Heart left ventricle (tissue), 13 donors: ENCODE measurements around the gene CALR.

Experiments used
- POLR2A ChIP-seq, 2 donors: fragments of 450-650 bp; IDR thresholded peaks; one replicate each; pipeline ENCODE4 v1.6.1; 2017; ENCODE audit warnings: antibody characterized with exemption in 2 of 2, mild to moderate bottlenecking in 2 of 2, moderate library complexity in 2 of 2
- TF ChIP-seq, protein P1 (sequence below), 12 donors: fragments of 200-600 bp; sonication (generic) in 4 of 12; IDR thresholded peaks; one replicate each; pipeline versions ENCODE4 v1.5.0 to v1.8.0; 2018 to 2022; ENCODE audit warnings: antibody characterized with exemption in 12 of 12, mild to moderate bottlenecking in 5 of 12
- donor health status: ischemic (EF 13 %, LVEDD 7.1; RV severe dilation, severe dysfunction).
- donor health status: DM: no; HTN: yes; CAD: no.
- donor health status: DM: no; HTN: no; CAD: no.
- donor health status: ischemic (EF 25% LVEDD 6.9; RV normal size, moderate dysfunction).
- donor health status: ischemic (EF 25% LVEDD 5.7; RV mildly dilated, moderate dysfunction).
- donor health status: ischemic (EF 35%, LVEDD 5.7; RV mildly dilated, moderate dysfunction).
- donor health status: nonischemic (EF 11% LVEDD 7.7; RV severe dilation, severe dysfunction).
- donor health status: DM: yes; HTN: yes; CAD: no.
- donor health status: PGD.
- donor health status: ischemic (EF 29% LVEDD 5.4; RV normal size, mild dysfunction).
- donor health status: nonischemic (EF 23%, LVEDD 6.1; RV moderate dilation, normal function).

DNA sequence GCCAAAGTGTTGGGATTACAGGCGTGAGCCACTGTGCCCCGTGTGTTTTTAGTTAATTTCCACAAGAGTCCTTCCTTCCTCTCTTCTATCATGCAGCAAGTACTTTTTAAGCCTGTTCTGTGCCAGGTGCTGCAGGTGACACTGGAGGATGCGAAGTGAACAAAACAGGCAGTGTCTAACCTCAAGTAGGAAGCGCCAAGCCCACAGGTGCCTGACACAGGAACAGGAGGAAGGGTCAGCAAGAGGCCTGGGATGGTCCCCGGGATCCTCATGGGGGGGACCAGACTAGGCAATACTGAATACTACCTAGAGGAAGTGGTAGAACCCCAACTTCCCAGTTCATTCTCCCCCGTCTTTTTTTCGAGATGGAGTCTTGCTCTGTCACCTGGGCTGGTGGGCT lies 1.8 kb upstream of the CALR start:
- TF ChIP-seq, protein P1, sequence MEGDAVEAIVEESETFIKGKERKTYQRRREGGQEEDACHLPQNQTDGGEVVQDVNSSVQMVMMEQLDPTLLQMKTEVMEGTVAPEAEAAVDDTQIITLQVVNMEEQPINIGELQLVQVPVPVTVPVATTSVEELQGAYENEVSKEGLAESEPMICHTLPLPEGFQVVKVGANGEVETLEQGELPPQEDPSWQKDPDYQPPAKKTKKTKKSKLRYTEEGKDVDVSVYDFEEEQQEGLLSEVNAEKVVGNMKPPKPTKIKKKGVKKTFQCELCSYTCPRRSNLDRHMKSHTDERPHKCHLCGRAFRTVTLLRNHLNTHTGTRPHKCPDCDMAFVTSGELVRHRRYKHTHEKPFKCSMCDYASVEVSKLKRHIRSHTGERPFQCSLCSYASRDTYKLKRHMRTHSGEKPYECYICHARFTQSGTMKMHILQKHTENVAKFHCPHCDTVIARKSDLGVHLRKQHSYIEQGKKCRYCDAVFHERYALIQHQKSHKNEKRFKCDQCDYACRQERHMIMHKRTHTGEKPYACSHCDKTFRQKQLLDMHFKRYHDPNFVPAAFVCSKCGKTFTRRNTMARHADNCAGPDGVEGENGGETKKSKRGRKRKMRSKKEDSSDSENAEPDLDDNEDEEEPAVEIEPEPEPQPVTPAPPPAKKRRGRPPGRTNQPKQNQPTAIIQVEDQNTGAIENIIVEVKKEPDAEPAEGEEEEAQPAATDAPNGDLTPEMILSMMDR (IDR thresholded peaks at IDR 0.05): no peak
- TF ChIP-seq POLR2A (IDR thresholded peaks at IDR 0.05): no peak
